ENCODE data around the gene C20orf202. TPM values are rescaled to one million over a fixed set of nuclear protein-coding genes. Genes with fewer than 3 reads are reported as not detected.

Gene C20orf202
- total RNA-seq, 2 donors from 2014 or later, result not detected

DNA sequence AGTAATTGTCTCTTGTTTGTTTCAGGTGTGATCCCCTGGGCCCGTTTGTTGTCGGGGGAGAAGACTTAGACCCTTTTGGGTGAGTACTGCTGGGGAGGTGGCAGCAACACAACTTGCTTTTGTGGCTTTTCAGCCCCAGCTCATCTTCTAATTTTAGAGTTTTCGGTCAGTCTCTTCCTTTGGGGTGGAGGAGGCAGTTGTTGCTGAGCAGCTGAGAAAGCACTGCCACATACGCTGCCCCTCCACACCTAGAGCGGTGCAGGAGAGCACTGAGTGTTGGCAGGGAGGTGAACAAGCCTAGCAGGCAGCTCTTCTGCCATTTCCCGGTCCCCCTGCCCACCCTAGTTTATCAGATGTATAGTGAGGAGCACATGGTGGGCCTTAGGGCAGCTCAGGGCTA lies 40.1 kb upstream of the C20orf202 start:
- TF ChIP-seq CTCF (conservative IDR thresholded peaks at IDR 0.05), result no peak
- H3K27ac Mint-ChIP-seq, result peak overlapping the region; percentile 18
- Histone ChIP-seq H3K9ac (ENCODE audit: extremely low read depth, low read length, poor library complexity, severe bottlenecking) (no peak overlapping the region), H3K27ac (ENCODE audit: low read depth, low read length) (no peak overlapping the region), H3K4me1 (ENCODE audit: control insufficient read depth, insufficient read depth, low read length) (no peaks in the 10 kb centered on the region), H3K36me3 (ENCODE audit: control insufficient read depth, insufficient read depth, low read length) (peaks cover 64% of the 10 kb centered on the region), H3K4me3 (ENCODE audit: low read length) (no peak overlapping the region), H3K27me3 (ENCODE audit: control insufficient read depth, insufficient read depth, low read length, poor library complexity, severe bottlenecking) (no peaks in the 10 kb centered on the region), H3K9me3 (ENCODE audit: control insufficient read depth, low read length) (no peaks in the 10 kb centered on the region)
- H3K4me3 Mint-ChIP-seq, result no peak overlapping the region
- no peaks in the 10 kb centered on the region for H3K27me3 Mint-ChIP-seq (ENCODE audit: insufficient read depth)
- H3K4me1 Mint-ChIP-seq, result no peaks in the 10 kb centered on the region
- peaks cover 62% of the 10 kb centered on the region for H3K36me3 Mint-ChIP-seq (ENCODE audit: low read depth)
- 96 to 100% methylated on average over 1 to 6 of the region's 6 CpGs for whole genome bisulfite sequencing, 2 experiments (ENCODE audit: insufficient coverage in 1 of 2, insufficient read length in 1 of 2)
- no peak for DNase-seq
- H3K9me3 Mint-ChIP-seq, result no peaks in the 10 kb centered on the region

DNA sequence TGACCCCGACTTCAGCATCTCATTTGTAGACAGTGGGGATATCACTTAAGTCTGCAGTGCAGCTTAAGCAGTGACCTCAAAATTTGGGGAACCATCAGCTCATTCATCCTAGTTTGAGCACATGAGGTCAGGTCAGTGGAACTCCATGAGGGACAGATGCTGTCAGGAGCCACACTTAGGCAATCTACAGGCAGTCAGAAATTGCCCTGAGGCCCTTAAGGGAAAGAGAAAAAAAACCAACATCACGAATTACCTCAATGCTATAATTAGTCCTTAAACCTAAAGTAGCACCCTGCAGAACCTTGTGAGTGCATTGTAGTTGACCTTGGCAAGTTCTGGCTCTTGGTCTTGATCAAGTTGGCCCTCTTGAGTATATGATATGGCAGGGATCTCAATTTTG lies 39.6 kb upstream of the C20orf202 start:
- Histone ChIP-seq H3K27me3 (ENCODE audit: control insufficient read depth, insufficient read depth, low read length, poor library complexity, severe bottlenecking) (no peaks in the 10 kb centered on the region), H3K4me1 (ENCODE audit: control insufficient read depth, insufficient read depth, low read length) (no peaks in the 10 kb centered on the region), H3K4me3 (ENCODE audit: low read length) (no peak overlapping the region), H3K27ac (ENCODE audit: low read depth, low read length) (no peak overlapping the region), H3K36me3 (ENCODE audit: control insufficient read depth, insufficient read depth, low read length) (peaks cover 69% of the 10 kb centered on the region), H3K9ac (ENCODE audit: extremely low read depth, low read length, poor library complexity, severe bottlenecking) (no peak overlapping the region), H3K9me3 (ENCODE audit: control insufficient read depth, low read length) (no peaks in the 10 kb centered on the region)
- no peaks in the 10 kb centered on the region for H3K27me3 Mint-ChIP-seq (ENCODE audit: insufficient read depth)
- no peaks in the 10 kb centered on the region for H3K4me1 Mint-ChIP-seq
- H3K9me3 Mint-ChIP-seq, result no peaks in the 10 kb centered on the region
- no peak for TF ChIP-seq CTCF (conservative IDR thresholded peaks at IDR 0.05)
- H3K27ac Mint-ChIP-seq, result no peak overlapping the region
- DNase-seq, result peak; percentile 18
- H3K4me3 Mint-ChIP-seq, result no peak overlapping the region
- WGBS, 2 experiments (ENCODE audit: insufficient coverage in 1 of 2, insufficient read length in 1 of 2), result 100% methylated on average over 1 to 2 of the region's 2 CpGs
- peaks cover 68% of the 10 kb centered on the region for H3K36me3 Mint-ChIP-seq (ENCODE audit: low read depth)

GRCh38 chr20:1164871-1165270 lies 38.4 kb upstream of the C20orf202 start:
- Histone ChIP-seq H3K27ac (ENCODE audit: low read depth, low read length) (no peak overlapping the region), H3K36me3 (ENCODE audit: control insufficient read depth, insufficient read depth, low read length) (peaks cover 80% of the 10 kb centered on the region), H3K9ac (ENCODE audit: extremely low read depth, low read length, poor library complexity, severe bottlenecking) (no peak overlapping the region), H3K4me1 (ENCODE audit: control insufficient read depth, insufficient read depth, low read length) (no peaks in the 10 kb centered on the region), H3K27me3 (ENCODE audit: control insufficient read depth, insufficient read depth, low read length, poor library complexity, severe bottlenecking) (no peaks in the 10 kb centered on the region), H3K9me3 (ENCODE audit: control insufficient read depth, low read length) (no peaks in the 10 kb centered on the region), H3K4me3 (ENCODE audit: low read length) (no peak overlapping the region)
- H3K4me3 Mint-ChIP-seq, result no peak overlapping the region
- 90 to 95% methylated on average over 3 to 7 of the region's 7 CpGs for WGBS, 2 experiments (ENCODE audit: insufficient coverage in 1 of 2, insufficient read length in 1 of 2)
- no peaks in the 10 kb centered on the region for H3K9me3 Mint-ChIP-seq
- TF ChIP-seq CTCF (conservative IDR thresholded peaks at IDR 0.05), result no peak
- H3K27ac Mint-ChIP-seq, result no peak overlapping the region
- no peaks in the 10 kb centered on the region for H3K4me1 Mint-ChIP-seq
- DNase-seq, result peak; percentile 24
- no peaks in the 10 kb centered on the region for H3K27me3 Mint-ChIP-seq (ENCODE audit: insufficient read depth)
- peaks cover 75% of the 10 kb centered on the region for H3K36me3 Mint-ChIP-seq (ENCODE audit: low read depth)

Measured in endodermal cell (in vitro differentiated cells).